ENCODE results near the gene DHRS7B.

GRCh38 chr17:21132428-21132827 is 5.7 kb downstream of the DHRS7B start:
- TF ChIP-seq, protein P1, sequence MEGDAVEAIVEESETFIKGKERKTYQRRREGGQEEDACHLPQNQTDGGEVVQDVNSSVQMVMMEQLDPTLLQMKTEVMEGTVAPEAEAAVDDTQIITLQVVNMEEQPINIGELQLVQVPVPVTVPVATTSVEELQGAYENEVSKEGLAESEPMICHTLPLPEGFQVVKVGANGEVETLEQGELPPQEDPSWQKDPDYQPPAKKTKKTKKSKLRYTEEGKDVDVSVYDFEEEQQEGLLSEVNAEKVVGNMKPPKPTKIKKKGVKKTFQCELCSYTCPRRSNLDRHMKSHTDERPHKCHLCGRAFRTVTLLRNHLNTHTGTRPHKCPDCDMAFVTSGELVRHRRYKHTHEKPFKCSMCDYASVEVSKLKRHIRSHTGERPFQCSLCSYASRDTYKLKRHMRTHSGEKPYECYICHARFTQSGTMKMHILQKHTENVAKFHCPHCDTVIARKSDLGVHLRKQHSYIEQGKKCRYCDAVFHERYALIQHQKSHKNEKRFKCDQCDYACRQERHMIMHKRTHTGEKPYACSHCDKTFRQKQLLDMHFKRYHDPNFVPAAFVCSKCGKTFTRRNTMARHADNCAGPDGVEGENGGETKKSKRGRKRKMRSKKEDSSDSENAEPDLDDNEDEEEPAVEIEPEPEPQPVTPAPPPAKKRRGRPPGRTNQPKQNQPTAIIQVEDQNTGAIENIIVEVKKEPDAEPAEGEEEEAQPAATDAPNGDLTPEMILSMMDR (IDR thresholded peaks at IDR 0.05; ENCODE audit: low read depth, low read length), result no peak
- no peak for TF ChIP-seq POLR2A (IDR thresholded peaks at IDR 0.05; ENCODE audit: extremely low read depth, insufficient read length)
